ENCODE measurements around the gene LRMDA. TPM values are rescaled to one million over a fixed set of nuclear protein-coding genes. Genes with fewer than 3 reads are reported as not detected.

Gene LRMDA
- total RNA-seq, 1 experiment from 2014 or later = 1.2 TPM

GRCh38 chr10:75507469-75507868 lies 76.0 kb downstream of the LRMDA start:
- peak; percentile 49 for ATAC-seq
- DNase-seq = no peak
- no peaks in the 10 kb centered on the region for H3F3A ChIP-seq (ENCODE audit: low read length, unreplicated experiment)
- no peaks in the 10 kb centered on the region for H3K36me3 ChIP-seq (ENCODE audit: low read depth, low read length)
- no peak for TF ChIP-seq EZH2phosphoT487 (IDR thresholded peaks at IDR 0.05; ENCODE audit: borderline replicate concordance, low read length)
- no peak for TF ChIP-seq EZH2 (IDR thresholded peaks at IDR 0.05; ENCODE audit: low read length, unreplicated experiment)
- TF ChIP-seq, protein P1, sequence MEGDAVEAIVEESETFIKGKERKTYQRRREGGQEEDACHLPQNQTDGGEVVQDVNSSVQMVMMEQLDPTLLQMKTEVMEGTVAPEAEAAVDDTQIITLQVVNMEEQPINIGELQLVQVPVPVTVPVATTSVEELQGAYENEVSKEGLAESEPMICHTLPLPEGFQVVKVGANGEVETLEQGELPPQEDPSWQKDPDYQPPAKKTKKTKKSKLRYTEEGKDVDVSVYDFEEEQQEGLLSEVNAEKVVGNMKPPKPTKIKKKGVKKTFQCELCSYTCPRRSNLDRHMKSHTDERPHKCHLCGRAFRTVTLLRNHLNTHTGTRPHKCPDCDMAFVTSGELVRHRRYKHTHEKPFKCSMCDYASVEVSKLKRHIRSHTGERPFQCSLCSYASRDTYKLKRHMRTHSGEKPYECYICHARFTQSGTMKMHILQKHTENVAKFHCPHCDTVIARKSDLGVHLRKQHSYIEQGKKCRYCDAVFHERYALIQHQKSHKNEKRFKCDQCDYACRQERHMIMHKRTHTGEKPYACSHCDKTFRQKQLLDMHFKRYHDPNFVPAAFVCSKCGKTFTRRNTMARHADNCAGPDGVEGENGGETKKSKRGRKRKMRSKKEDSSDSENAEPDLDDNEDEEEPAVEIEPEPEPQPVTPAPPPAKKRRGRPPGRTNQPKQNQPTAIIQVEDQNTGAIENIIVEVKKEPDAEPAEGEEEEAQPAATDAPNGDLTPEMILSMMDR (conservative IDR thresholded peaks at IDR 0.05; ENCODE audit: low read depth, low read length) = no peak
- peaks cover 24% of the 10 kb centered on the region for H3K4me1 ChIP-seq (ENCODE audit: insufficient read depth, low read length)
- H3K4me3 ChIP-seq (ENCODE audit: low read length) = no peak overlapping the region
- peak overlapping the region; percentile 15; the same call in 1 of the 2 replicates for H3K27ac ChIP-seq (ENCODE audit: low read length)
- BruUV-seq (replicated peaks) = no TSS peak
- ChIA-PET POLR2A (ENCODE audit: unreplicated experiment) (no interaction called here), CTCF (no interaction called here)
- H3K27me3 ChIP-seq (ENCODE audit: low read length) = peaks cover 11% of the 10 kb centered on the region; the same call in 1 of the 2 replicates
- no peaks in the 10 kb centered on the region for H4K20me1 ChIP-seq (ENCODE audit: low read length)
- no peak overlapping the region for H3K9ac ChIP-seq (ENCODE audit: low read length)
- no peak overlapping the region for H2AFZ ChIP-seq (ENCODE audit: low read length)
- H3K9me3 ChIP-seq (ENCODE audit: low read length) = no peaks in the 10 kb centered on the region
- H3K79me2 ChIP-seq (ENCODE audit: low read length) = no peaks in the 10 kb centered on the region
- no peaks in the 10 kb centered on the region for H3K9me2 ChIP-seq (replicated peaks; ENCODE audit: low read length)
- intact Hi-C loops (cut with micrococcal nuclease) = loop anchor here (5.0 kb wide), 1 partner anchor 145 kb away; no protein-coding TSS in a partner anchor
- no peak overlapping the region for H3K4me2 ChIP-seq (ENCODE audit: low read length)

DNA sequence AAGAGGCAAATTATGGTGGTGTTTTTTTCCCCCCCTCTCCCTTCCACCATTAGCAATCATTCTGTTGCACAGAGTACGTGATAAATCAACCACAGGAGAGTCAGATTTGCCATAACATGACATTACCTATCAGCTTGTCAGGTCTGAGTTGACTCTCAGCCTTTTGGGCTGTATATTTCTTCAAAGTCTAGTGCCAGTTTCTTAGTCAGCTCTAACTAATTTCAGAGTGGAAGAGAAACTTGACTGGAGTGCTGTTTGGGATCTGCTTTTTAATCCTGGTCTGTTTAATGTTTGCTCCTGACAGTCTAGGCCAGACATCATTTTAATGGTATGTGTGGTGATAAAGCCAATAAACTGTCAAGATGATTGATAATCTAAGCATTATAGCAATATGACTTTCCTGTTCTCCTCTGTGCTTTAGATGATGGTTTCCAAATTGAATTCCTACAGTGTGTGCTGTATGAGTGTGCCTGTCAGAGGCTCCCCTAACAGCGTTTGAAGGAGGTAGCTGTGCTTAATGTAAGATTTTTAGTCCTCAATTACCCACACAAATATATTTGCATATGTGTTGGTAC lies 76.9 kb downstream of the LRMDA start:
- ATAC-seq (peak; percentile 64), DNase-seq (peak; percentile 91)
- Histone ChIP-seq H3K27me3 (ENCODE audit: low read length) (peaks cover 19% of the 10 kb centered on the region; the same call in 1 of the 2 replicates), H3K4me3 (ENCODE audit: low read length) (no peak overlapping the region), H3K4me1 (ENCODE audit: insufficient read depth, low read length) (peaks cover 30% of the 10 kb centered on the region), H3K9me2 (replicated peaks; ENCODE audit: low read length) (no peaks in the 10 kb centered on the region), H3K9me3 (ENCODE audit: low read length) (no peaks in the 10 kb centered on the region), H3K79me2 (ENCODE audit: low read length) (no peaks in the 10 kb centered on the region), H4K20me1 (ENCODE audit: low read length) (no peaks in the 10 kb centered on the region), H3K9ac (ENCODE audit: low read length) (no peak overlapping the region), H3F3A (ENCODE audit: low read length, unreplicated experiment) (no peaks in the 10 kb centered on the region), H3K4me2 (ENCODE audit: low read length) (peak overlapping the region; percentile 4), H3K36me3 (ENCODE audit: low read depth, low read length) (no peaks in the 10 kb centered on the region), H2AFZ (ENCODE audit: low read length) (no peak overlapping the region), H3K27ac (ENCODE audit: low read length) (peak overlapping the region; percentile 15)
- CTCF ChIA-PET = interaction anchor here (0.5 kb wide), 1 partner anchor 91 kb away, joined by 3 read pairs; no protein-coding TSS in a partner anchor
- TF ChIP-seq EZH2 (IDR thresholded peaks at IDR 0.05; ENCODE audit: low read length, unreplicated experiment) = no peak
- TF ChIP-seq, protein P1 (conservative IDR thresholded peaks at IDR 0.05; ENCODE audit: low read depth, low read length) = no peak
- no peak for TF ChIP-seq EZH2phosphoT487 (IDR thresholded peaks at IDR 0.05; ENCODE audit: borderline replicate concordance, low read length)
- no TSS peak for BruUV-seq (replicated peaks)
- intact Hi-C loops (cut with micrococcal nuclease) = loop anchor here (2.0 to 5.0 kb wide), 2 partner anchors 100 to 144 kb away; no protein-coding TSS in a partner anchor
- POLR2A ChIA-PET (ENCODE audit: unreplicated experiment) = no interaction called here

DNA sequence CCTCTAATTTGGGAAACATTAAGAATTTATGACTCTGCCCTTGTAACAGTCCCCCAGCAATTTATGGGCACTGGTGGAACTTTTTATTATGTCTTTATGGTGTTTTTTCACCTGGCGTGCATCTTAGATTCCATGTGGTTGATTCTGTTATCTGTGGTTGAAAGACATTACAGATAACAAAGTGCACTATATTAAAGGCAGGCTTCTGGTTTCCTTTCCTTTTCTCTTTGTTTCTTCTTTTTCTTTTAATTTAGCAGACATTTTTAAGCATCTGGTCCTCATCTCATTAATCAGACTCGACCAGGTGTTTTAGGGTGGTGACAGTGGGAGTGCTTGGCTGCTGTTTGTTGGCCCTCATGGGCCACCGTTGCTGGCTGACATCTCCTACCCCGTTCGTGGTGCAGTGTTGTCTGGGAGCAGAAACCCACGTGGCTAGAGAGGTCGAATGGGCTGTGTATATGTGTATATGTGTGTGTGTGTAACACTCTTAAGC lies 77.4 kb downstream of the LRMDA start:
- DNase-seq = no peak
- H3K4me2 ChIP-seq (ENCODE audit: low read length) = peak overlapping the region; percentile 4

More for the DNA sequence above, 77.4 kb downstream of the LRMDA start:
- BruUV-seq (replicated peaks) = no TSS peak
- Histone ChIP-seq H3K9me3 (ENCODE audit: low read length) (no peaks in the 10 kb centered on the region), H4K20me1 (ENCODE audit: low read length) (no peaks in the 10 kb centered on the region), H3K27ac (ENCODE audit: low read length) (peak overlapping the region; percentile 10), H3K9me2 (replicated peaks; ENCODE audit: low read length) (no peaks in the 10 kb centered on the region), H3K4me1 (ENCODE audit: insufficient read depth, low read length) (peaks cover 30% of the 10 kb centered on the region), H3K36me3 (ENCODE audit: low read depth, low read length) (no peaks in the 10 kb centered on the region), H3K4me3 (ENCODE audit: low read length) (no peak overlapping the region), H3K79me2 (ENCODE audit: low read length) (no peaks in the 10 kb centered on the region), H2AFZ (ENCODE audit: low read length) (0 out of 2 replicates have a peak overlapping the region, but pooled peaks have one; percentile 0), H3K9ac (ENCODE audit: low read length) (no peak overlapping the region), H3K27me3 (ENCODE audit: low read length) (peaks cover 19% of the 10 kb centered on the region; the same call in 1 of the 2 replicates), H3F3A (ENCODE audit: low read length, unreplicated experiment) (no peaks in the 10 kb centered on the region)
- TF ChIP-seq EZH2phosphoT487 (IDR thresholded peaks at IDR 0.05; ENCODE audit: borderline replicate concordance, low read length) = no peak
- TF ChIP-seq, protein P1 (conservative IDR thresholded peaks at IDR 0.05; ENCODE audit: low read depth, low read length) = no peak
- TF ChIP-seq EZH2 (IDR thresholded peaks at IDR 0.05; ENCODE audit: low read length, unreplicated experiment) = no peak
- ChIA-PET CTCF (interaction anchor here (0.5 kb wide), 1 partner anchor 91 kb away, joined by 3 read pairs; no protein-coding TSS in a partner anchor), POLR2A (ENCODE audit: unreplicated experiment) (no interaction called here)
- no peak; the same call in 1 of the 2 replicates for ATAC-seq
- intact Hi-C loops (cut with micrococcal nuclease) = loop anchor here (2.0 to 5.0 kb wide), 2 partner anchors 100 to 143 kb away; no protein-coding TSS in a partner anchor
